ENCODE data around the gene ZNF410.

DNA sequence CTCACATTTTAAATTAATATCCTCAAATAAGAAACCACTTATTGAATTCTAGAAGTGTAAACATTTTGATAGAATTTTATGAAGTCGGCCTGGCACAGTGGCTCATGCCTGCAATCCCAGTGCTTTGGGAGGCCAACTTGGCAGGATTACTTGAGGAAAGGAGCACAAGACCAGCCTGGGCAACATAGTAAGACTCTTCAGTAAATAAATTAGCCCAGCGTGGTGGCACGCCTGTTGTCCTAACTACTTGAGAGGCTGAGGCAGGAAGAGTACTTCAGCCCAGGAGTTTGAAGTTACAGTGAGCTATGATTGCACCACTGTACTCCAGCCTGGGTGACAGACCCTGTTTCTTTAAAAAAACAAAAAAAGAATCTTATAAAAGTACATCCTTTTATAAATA, 8.9 kb upstream of the ZNF410 start:
- TF ChIP-seq CTCF (IDR thresholded peaks at IDR 0.05) (no peak), POLR2A (IDR thresholded peaks at IDR 0.05) (no peak)

Measured in ovary (tissue), 3 donors.